AG04449 (cell line): ENCODE data around the gene ZNF341.

ENCODE experiments used
- CTCF ChIA-PET: fragments of 350-600 bp; formaldehyde crosslinking; extraction: SDS; loops from one replicate; lab custom pipeline; 2021; ENCODE audit warnings: antibody characterized with exemption; lab: Yijun Ruan, JAX
- POLR2A ChIA-PET: fragments of 400-600, 350-600 bp; formaldehyde crosslinking; extraction: SDS; loops from one replicate; lab custom pipeline; 2020; ENCODE audit warnings: antibody characterized with exemption, inconsistent platforms; lab: Yijun Ruan, JAX
- DNase-seq: peaks from one replicate; pipeline ENCODE4 v3.0.0-alpha.2; 2010; ENCODE audit warnings: low read depth, low spot score
- H3K4me3 ChIP-seq: 2 replicates; pipeline ENCODE4 v1.5.1; 2011; ENCODE audit warnings: low read depth, mild to moderate bottlenecking, control low read depth, low read length
- CTCF ChIP-seq: IDR thresholded peaks from one replicate; pipeline ENCODE4 v1.5.1; 2011; ENCODE audit warnings: mild to moderate bottlenecking, moderate library complexity, low read length, control low read depth, inconsistent platforms; ENCODE audit not compliant: insufficient read depth; ENCODE audit errors: missing control alignments

ZNF341 gene

DNA sequence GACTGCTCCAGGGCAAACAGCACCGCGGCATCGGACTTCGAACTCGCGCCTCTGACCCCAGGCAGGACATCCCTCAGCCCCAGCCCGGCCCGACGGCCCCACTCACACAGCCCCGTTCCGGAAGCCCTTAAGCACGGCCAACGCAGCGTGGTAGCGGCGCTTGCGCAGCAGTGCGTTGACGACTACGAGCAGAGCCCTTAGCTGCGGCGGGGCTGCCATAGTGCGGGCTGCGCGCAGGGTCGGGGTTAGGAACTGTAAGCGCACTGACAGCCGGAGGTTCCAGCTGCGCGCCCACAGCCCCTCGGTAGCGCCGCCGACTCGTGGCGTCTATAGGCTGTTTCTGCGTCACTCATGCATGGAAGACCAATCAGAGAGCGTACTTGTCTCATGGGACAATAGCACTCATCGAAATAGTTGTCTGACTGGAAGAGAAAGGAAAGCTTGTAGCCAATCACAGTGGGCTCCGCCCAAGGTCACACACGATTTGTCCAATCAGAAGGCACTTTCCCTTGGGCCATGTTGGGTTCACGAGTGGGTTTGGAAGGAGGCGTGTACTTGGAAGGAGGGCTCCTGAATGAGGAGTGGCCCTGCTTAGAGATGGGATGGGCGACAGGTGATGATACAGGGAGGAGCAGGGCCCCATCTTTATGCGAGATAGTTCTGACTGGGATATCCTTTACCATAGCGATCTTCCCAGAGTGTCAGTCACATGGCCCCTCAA is 11.6 kb upstream of the ZNF341 start, which contains the start of gene PXMP4:
Gene PXMP4 (minus strand): TSS at position 322 of the 721 bp plus-strand sequence. CDS start 103 bp downstream, at position 219.
- no peak for TF ChIP-seq CTCF
- peak within 1 kb of the TSS; percentile 97 for H3K4me3 ChIP-seq
- ChIA-PET CTCF (interaction anchor here (0.7 to 1.6 kb wide), 6 partner anchors 10 to 52 kb away, joined by 3 to 6 read pairs (median 3); partner anchors contain the start of gene ZNF341), POLR2A (interaction anchor here (0.8 to 1.7 kb wide), 4 partner anchors 9 to 51 kb away, joined by 3 to 7 read pairs (median 3); no protein-coding TSS in a partner anchor)
- peak; percentile 92 for DNase-seq

DNA sequence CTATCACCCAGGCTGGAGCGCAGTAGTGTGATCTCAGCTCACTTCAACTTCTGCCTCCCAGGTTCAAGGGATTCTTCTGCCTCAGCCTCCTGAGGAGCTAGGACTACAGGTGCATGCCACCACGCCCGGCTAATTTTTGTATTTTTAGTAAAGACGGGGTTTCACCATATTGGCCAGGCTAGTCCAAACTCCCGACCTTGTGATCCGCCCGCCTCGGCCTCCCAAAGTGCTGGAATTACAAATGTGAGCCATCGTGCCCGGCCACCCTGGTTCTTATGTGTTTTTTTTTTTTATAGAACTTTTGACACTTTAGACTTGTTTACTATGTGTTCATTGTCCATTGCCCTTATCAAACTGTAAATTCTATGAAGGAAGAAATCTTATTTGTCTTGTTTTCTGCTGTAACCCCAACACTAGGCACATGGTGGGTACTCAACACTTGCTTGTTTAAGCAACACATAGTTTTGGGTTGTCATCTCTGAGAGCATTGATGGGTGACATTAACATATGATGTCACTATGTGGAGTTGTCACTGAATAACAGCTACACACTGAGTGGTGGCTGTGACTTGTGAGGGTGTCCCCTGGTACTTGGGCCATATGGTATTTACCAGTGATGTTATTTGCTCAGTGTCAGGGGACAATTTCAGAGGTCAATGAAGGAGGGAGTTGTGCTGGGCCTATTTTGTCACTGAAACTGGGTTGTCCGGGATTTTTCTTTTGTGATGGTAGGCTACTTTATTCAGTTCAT is 10.2 kb upstream of the ZNF341 start:
- no peak overlapping the region for H3K4me3 ChIP-seq
- no peak for DNase-seq
- no peak for TF ChIP-seq CTCF
- CTCF ChIA-PET = interaction anchor here (1.6 kb wide), 1 partner anchor 53 kb away, joined by 5 read pairs; no protein-coding TSS in a partner anchor
- POLR2A ChIA-PET = no interaction called here

- no peak overlapping the region for H3K4me3 ChIP-seq
- DNase-seq = no peak
- CTCF ChIA-PET = no interaction called here
- TF ChIP-seq CTCF = no peak
- POLR2A ChIA-PET = interaction anchor here (0.6 kb wide), 1 partner anchor 388 kb away, joined by 3 read pairs; the partner anchor contains the start of gene EIF2S2
Measured at GRCh38 chr20:33724439-33725094, 7.2 kb upstream of the ZNF341 start.

DNA sequence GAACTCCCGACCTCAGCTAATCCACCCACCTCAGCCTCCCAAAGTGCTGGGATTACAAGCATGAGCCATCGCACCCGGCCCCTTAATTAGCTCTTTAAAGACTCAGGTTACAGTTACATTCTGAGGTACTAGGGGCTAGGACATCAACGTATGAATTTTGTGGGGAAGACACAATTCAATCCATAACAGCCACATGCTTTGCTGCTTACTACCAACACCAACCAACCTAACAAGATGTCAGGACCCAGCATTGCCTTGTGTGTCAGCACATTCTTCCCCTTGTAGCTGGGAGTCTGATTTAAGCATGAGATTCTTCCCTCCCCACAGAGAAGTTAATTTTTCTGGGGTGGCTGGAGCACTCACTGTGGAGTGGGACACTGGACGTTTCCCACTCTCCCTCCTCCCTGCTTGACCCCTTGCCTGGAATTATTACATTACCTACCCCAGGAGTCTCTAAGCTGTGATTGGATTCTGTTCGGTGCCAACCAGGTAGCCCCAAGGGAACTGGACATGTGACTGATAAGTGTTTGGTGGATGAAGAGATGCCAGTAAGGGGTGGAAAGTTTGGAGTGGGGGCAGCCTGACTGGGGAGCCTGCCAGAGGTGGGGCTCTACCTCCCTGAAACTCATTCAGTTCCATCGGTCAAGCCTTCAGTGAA is 6.1 kb upstream of the ZNF341 start:
- H3K4me3 ChIP-seq = no peak overlapping the region
- ChIA-PET CTCF (interaction anchor here (1.0 to 1.8 kb wide), 3 partner anchors 14 to 58 kb away, joined by 3 to 6 read pairs (median 3); no protein-coding TSS in a partner anchor), POLR2A (interaction anchor here (0.6 kb wide), 1 partner anchor 386 kb away, joined by 3 read pairs; the partner anchor contains the start of gene EIF2S2)
- no peak for TF ChIP-seq CTCF
- DNase-seq = no peak

DNA sequence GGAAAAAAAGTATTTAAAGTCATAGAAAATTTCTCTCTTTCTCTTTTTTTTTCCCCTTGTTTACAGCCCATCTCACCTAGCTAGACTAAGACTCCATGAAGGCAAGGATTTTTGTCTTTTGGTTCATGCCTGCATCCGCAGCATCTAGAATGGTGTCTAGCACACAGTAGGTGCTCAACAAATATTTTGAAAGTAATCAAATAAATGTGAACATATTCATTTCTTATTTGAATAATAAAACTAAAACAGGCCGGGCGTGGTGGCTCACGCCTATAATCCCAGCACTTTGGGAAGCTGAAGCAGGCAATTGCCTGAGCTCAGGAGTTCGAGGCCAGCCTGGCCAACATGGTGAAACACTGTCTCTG is 4.7 kb upstream of the ZNF341 start:
- no peak overlapping the region for H3K4me3 ChIP-seq
- TF ChIP-seq CTCF = no peak
- POLR2A ChIA-PET = no interaction called here
- no peak for DNase-seq
- CTCF ChIA-PET = interaction anchor here (1.4 to 1.8 kb wide), 2 partner anchors 12 to 59 kb away, joined by 3 to 6 read pairs; no protein-coding TSS in a partner anchor
